ENCODE data around the gene RPTOR.
"Not testable (repeated sequence)": the region's sequence is repeated elsewhere in the genome, so short reads cannot be mapped to it uniquely, and the experiment has no call there.

Gene RPTOR

GRCh38 chr17:80747469-80747868, 202.8 kb downstream of the RPTOR start:
- DNase-seq = no peak

DNA sequence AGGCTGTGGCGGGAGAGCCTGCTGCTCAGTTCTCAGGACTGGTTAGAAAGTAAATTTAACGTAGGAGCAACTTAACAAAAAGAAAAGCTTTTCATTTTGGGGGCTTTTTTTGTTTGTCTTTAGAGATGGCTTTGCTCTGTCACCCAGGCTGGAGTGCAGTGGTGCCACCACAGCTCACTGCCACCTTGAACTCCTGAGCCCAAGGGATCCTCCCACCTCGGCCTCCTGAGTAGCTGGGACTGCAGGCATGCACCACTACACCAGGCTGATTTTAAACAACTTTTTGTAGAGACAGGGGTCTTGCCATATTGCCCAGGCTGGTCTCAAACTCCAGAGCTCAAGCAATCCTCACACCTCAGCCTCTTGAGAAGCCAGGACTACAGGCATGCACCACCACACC, 205.0 kb downstream of the RPTOR start:
- no peak for DNase-seq

DNA sequence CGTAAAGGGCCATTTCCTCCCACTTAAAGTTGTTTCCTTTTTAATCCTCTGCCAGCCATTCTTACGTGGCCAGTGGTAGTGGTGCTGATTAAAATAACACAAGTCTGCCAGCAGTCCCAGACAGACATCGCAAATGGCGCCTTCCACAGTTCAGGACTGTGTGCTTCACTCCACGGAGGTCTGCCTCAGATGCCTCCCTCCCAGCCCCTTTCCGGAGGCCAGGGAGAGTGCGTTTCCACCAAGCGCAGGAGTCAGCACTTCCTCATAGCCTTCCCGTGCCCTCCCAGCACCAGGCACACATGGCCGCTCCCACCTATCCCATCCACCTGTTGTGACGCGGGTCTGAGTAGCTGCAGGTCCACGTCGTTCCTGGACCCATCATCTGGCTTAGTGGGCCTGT, 205.6 kb downstream of the RPTOR start:
- peak; percentile 3 to 17 for DNase-seq

DNA sequence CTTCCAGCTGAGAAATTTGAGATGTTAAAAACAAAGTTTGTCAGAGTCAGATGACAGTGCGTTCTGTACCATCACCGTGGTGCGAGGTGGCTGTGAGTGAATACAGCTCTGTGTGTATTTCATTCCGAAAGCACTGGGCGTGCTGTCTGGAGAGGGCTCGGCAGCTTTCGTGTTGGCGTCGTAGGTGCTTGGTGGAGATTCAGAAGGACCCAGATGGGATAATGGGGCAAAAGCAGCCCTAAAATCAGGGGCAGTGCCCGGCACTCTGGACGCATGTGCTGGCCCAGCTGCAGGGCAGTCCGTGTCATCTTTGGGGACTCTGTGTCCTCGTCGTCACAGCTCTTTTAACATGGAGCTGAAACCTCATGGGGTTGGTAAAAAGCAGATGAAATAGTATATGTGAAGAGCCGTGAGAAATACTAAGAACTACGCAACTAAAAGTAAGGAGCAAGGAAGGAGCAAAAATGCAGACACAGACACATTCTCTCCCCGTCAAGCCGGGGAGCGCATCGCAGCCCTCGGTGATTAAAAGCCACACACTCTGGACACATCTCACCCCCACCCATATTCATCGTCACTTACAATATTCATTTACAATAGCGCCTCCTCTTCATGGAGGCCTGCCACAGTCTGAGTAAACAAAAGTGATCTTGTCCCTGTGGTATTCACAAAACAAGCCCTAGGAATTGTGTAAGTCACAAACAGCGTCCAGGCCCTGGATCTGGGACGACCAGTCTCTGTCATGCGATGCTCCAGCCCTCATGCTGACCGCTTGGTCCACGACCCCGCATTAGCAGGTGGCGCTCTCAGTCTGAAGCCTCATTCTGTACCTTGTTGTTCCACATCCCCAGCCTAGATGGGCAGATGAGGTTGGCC, 206.7 kb downstream of the RPTOR start:
- DNase-seq = no peak

DNA sequence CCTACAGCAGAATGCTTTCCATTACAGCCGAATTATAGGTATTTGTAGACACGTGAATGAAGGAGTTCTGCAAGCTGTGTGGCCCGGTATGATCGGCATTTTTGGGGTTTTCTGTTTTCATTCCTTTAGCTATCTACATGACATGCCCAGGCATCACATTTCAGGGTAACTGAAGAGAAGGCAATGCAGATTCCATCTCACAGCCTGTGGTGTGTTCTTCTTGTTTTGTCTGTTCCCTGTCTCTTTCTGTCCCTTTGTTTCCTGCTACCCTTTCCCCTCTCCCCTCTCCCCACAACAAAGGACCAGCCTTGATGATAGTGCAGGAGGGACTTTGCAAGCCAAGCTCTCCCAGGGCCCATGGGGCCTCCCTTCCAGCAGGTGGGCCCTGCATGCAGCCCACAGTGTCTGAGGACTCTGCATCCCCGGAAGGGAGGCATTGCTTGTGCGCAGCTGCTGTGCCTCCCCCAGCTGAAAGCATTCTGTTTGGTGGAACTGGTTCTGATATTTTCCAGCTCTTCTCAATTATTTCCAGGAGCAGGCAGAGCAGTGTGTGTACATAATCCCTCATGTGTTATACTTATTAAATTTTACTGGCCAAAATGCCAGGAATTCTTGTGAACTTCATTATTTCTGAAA, 207.4 kb downstream of the RPTOR start:
- no peak for DNase-seq

DNA sequence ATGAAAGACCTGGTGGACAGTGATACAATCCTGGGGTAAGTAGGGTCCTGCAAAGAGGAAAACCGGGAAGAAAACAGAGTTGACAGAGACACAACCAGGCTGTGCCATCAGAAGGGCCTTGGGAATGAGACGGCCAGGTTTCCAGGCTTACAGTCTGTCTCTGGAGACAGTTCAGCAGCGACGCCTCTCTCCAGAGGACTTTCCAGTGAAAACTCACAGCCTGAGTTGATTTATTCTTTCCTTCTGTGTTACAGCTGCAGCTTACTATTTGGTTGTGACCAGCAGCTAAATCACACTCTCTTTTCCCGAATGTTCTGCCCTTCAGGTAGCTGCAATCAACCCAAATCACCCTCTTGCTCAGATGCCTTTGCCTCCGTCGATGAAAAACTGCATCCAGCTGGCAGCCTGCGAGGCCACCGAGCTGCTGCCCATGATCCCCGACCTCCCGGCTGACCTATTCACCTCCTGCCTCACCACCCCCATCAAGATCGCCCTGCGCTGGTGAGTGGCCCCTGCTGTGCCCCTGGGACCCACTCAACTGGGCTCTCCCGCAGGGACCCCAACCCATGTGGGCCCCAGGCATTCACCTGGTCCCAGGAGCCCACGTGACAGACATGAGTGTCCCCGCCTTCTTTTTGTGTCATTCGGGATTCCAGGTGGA, 209.2 kb downstream of the RPTOR start:
- DNase-seq = no peak

DNA sequence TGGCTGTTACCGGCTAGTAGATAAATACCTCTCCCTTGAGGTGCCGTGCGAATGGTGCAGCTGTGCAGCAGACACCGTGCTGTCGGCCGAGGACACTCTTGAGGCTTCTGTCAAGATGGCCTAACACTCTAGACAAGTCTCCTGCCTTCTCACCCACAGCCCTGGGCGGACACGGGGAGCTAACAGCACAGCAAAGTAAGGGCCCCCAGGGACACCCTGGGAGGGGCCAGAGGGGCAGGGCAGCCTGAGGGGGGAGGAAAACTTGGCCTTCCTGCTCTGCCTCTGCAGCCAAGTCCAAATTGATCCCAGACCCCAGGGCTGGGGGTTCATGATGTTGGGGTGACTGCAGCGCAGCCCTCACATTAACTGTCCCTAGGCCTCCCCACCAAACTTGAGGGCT, 210.2 kb downstream of the RPTOR start:
- no peak for DNase-seq

GRCh38 chr17:80755650-80756405, 211.2 kb downstream of the RPTOR start:
- DNase-seq = no peak

DNA sequence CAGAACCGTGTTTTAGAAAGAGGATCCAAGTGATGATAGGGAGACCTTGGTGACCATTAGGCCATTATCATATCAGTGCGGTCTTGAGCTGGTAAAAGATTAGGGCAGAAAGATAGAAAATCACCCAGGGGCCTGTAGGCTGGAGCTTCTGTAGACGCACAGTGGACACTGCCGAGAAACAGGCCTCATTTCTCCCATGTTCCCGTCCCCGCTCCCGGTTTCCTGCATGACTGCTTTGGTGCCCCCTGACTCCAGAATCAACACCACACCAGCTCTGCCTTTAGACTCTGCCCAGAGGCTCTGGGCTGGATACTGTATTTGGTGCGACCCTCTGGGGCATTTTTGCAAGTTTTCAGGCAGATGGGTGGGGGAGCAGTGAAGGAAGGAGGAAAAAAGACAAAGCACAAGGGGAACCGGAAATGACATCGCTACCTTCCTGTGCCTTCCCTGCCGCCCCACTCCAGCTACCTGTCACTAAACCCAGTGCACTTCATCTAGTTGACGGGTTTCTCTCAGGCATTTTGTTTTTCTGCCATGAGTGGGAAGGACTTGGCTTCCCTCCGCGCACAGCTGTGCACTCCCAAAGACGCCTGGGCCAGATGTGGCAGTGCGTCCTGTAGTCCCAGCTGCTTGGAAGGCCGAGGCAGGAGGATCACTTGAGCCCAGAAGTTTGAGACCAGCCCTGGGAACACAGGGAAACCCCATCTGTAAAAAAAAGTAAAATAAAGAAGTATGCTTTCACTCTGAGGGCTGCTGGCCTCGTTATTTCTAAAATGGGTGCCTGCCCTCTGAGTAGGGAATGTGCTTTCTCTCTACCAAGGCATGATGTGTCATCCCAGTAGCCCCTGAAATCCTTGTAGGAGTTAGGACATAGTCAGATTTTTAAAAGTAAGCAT, 214.1 kb downstream of the RPTOR start:
- no peak for DNase-seq

GRCh38 chr17:80759377-80759673, 214.7 kb downstream of the RPTOR start:
- no peak for DNase-seq

- DNase-seq = peak; percentile 26 to 67
These were observed 215.9 kb downstream of the RPTOR start for GRCh38 chr17:80760511-80760911.

GRCh38 chr17:80761110-80761871, 216.7 kb downstream of the RPTOR start:
- no peak for DNase-seq

DNA sequence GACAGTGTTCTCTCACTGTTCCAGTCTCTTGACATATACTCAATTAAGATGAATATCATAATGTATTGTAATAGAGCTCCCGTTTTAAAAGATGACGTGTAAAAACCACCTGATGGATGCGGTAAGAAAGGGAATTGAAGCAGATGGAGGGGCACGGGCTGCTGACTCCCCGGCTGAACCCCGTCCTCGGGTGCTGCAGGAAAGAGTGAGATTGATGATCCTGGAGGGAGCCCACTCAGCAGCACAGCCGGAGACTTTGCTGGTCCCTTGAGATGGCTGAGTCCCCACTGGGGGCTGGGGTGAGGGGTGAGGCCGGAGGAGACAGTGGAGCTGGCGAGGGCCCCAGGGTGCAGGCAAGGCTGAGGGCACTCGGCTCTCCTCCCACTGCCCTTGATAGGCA, 217.4 kb downstream of the RPTOR start:
- no peak for DNase-seq

GRCh38 chr17:80763293-80763867, 218.7 kb downstream of the RPTOR start:
- no peak for DNase-seq

DNA sequence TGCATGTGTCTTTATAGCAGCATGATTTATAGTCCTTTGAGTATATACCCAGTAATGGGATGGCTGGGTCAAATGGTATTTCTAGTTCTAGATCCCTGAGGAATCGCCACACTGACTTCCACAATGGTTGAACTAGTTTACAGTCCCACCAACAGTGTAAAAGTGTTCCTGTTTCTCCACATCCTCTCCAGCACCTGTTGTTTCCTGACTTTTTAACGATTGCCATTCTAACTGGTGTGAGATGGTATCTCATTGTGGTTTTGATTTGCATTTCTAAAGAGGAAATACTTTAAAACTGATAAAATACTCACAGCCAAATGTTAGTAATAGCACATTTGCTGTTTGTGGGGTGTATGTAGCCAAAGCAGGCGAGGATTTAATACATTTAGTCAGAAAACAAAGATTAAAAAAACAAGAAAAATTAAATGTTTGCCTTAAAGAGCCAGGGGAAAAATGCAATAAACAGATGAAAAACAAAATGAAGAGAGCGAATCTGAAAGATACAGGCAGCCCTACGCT, 220.0 kb downstream of the RPTOR start:
- DNase-seq = not testable (repeated sequence)

GRCh38 chr17:80765241-80765961, 220.8 kb downstream of the RPTOR start:
- DNase-seq = peak in 1 of 2 donors; percentile 34

DNA sequence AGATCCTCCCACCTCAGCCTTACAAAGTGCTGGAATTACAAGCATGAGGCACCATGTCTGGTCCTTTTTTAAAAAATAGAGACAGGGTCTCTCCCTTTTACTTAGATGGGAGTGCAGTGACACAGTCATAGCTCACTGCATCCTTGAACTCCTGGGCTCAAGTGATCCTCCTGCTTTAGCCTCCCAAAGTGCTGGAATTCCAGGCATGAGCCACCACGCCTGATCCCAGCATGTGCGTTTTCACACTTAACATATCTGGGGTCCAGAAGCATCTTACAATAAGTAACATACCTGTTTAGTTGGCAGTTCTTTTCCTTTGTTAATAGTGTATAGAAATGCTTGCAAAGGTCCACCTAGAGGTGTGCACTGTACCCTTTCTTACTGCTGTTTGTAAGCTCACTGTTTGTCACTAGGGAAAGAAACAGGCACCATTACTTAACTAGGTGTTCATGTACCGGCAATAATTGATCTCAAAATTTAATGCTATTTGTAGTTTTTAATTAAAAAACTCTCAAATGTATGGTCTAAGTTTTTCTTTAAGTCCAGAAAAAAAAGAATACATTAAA, 221.7 kb downstream of the RPTOR start:
- no peak for DNase-seq

GRCh38 chr17:80768389-80768788, 223.8 kb downstream of the RPTOR start:
- no peak for DNase-seq

DNA sequence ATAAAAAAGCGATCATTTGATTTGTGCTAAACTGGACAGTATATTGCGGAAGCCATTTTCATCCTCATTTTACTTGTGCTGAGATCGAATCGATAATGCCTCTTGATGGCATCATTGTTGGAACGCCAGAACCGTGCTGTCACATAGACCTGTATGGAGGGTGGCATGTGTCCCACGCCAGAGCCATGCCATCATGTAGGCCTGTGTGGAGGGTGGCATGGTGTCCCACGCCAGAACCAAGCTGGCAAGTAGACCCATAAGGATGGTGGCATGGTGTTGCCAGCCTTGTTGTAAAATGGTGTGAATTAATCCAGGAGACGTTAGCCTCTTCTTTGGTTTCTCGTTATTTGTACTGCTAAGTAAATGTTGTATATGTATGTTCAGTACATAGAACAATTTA, 224.3 kb downstream of the RPTOR start:
- DNase-seq = no peak

GRCh38 chr17:80769516-80769915, 224.9 kb downstream of the RPTOR start:
- DNase-seq = no peak
